ENCODE data around the gene ZNF407. TPM values are rescaled to one million over a fixed set of nuclear protein-coding genes. Genes with fewer than 3 reads are reported as not detected.

The ZNF407 gene
- total RNA-seq, 2 experiments from 2014 or later, result 11.4 TPM

GRCh38 chr18:74589811-74590210 lies 7.9 kb upstream of the ZNF407 start:
- intact Hi-C loops (cut with DNase I, micrococcal nuclease), result no loop called here
- ATAC-seq, result no peak

GRCh38 chr18:74590671-74591070 lies 7.0 kb upstream of the ZNF407 start:
- Mint-ChIP-seq H3K27ac (no peak overlapping the region), H3K27me3 (peaks cover 14% of the 10 kb centered on the region), H3K4me1 (peaks cover 30% of the 10 kb centered on the region), H3K9me3 (ENCODE audit: low read depth) (peaks cover 7% of the 10 kb centered on the region), H3K4me3 (no peak overlapping the region), H3K36me3 (ENCODE audit: low read depth) (peaks cover 29% of the 10 kb centered on the region)
- DNase-seq, result no peak
- CTCF ChIA-PET, result interaction anchor here (1.3 kb wide), 1 partner anchor 39 kb away, joined by 4 read pairs; no protein-coding TSS in a partner anchor
- no peak for ATAC-seq
- POLR2A ChIA-PET, result no interaction called here
- intact Hi-C loops (cut with DNase I, micrococcal nuclease), result no loop called here

More at GRCh38 chr18:74589811-74590210, 7.9 kb upstream of the ZNF407 start:
- no peak for DNase-seq
- POLR2A ChIA-PET, result no interaction called here
- H3K27ac Mint-ChIP-seq, result no peak overlapping the region
- CTCF ChIA-PET, result interaction anchor here (1.2 to 1.3 kb wide), 2 partner anchors 9 to 38 kb away, joined by 3 read pairs; no protein-coding TSS in a partner anchor
- no peak overlapping the region for H3K4me3 Mint-ChIP-seq
- H3K9me3 Mint-ChIP-seq (ENCODE audit: low read depth), result peaks cover 7% of the 10 kb centered on the region
- H3K36me3 Mint-ChIP-seq (ENCODE audit: low read depth), result peaks cover 21% of the 10 kb centered on the region
- H3K4me1 Mint-ChIP-seq, result peaks cover 22% of the 10 kb centered on the region
- peaks cover 19% of the 10 kb centered on the region for H3K27me3 Mint-ChIP-seq

GRCh38 chr18:74595431-74595830 lies 2.2 kb upstream of the ZNF407 start:
- ChIA-PET POLR2A (interaction anchor here (1.3 kb wide), 1 partner anchor 99 kb away, joined by 3 read pairs; the partner anchor contains the start of gene CNDP2), CTCF (interaction anchor here (1.2 to 1.4 kb wide), 3 partner anchors 8 to 99 kb away, joined by 3 read pairs; partner anchors contain the start of gene CNDP2)
- DNase-seq (no peak), ATAC-seq (peak; percentile 12)
- no peaks in the 10 kb centered on the region for H3K27me3 Mint-ChIP-seq
- peaks cover 35% of the 10 kb centered on the region for H3K4me1 Mint-ChIP-seq
- peak overlapping the region; percentile 59 for H3K4me3 Mint-ChIP-seq
- H3K36me3 Mint-ChIP-seq (ENCODE audit: low read depth), result peaks cover 36% of the 10 kb centered on the region
- peak overlapping the region; percentile 82 for H3K27ac Mint-ChIP-seq
- peaks cover 7% of the 10 kb centered on the region for H3K9me3 Mint-ChIP-seq (ENCODE audit: low read depth)
- intact Hi-C loops (cut with DNase I, micrococcal nuclease), result loop anchor here in 1 of 2 experiments (5.0 kb wide), 1 partner anchor 533 kb away; no protein-coding TSS in a partner anchor

- Mint-ChIP-seq H3K4me1 (peaks cover 40% of the 10 kb centered on the region), H3K9me3 (ENCODE audit: low read depth) (peaks cover 7% of the 10 kb centered on the region), H3K27me3 (no peaks in the 10 kb centered on the region), H3K36me3 (ENCODE audit: low read depth) (peaks cover 40% of the 10 kb centered on the region), H3K4me3 (peak overlapping the region; percentile 86), H3K27ac (peak overlapping the region; percentile 99)
- POLR2A ChIA-PET, result no interaction called here
- intact Hi-C loops (cut with DNase I, micrococcal nuclease), result loop anchor here (1.0 to 5.0 kb wide), 8 partner anchors 98 to 1896 kb away; partner anchors contain the start of genes PTGR3 (in 2 of the 2), CNDP2 (in 1 of the 2) and TIMM21 (in 1 of the 2)
- DNase-seq (peak; percentile 81), ATAC-seq (peak; percentile 57)
- CTCF ChIA-PET, result interaction anchor here (1.6 kb wide), 1 partner anchor 26 kb away, joined by 4 read pairs; no protein-coding TSS in a partner anchor
These were observed 522 bp upstream of the ZNF407 start for GRCh38 chr18:74597034-74597661.

GRCh38 chr18:74598350-74599001 lies 806 bp downstream of the ZNF407 start:
- Mint-ChIP-seq H3K36me3 (ENCODE audit: low read depth) (peaks cover 34% of the 10 kb centered on the region), H3K27ac (peak overlapping the region; percentile 99), H3K4me1 (peaks cover 36% of the 10 kb centered on the region), H3K4me3 (peak overlapping the region; percentile 86), H3K9me3 (ENCODE audit: low read depth) (peaks cover 3% of the 10 kb centered on the region), H3K27me3 (no peaks in the 10 kb centered on the region)
- ChIA-PET POLR2A (interaction anchor here (0.6 to 1.5 kb wide), 4 partner anchors 16 to 612 kb away, joined by 3 to 5 read pairs (median 3); partner anchors contain the start of gene TSHZ1), CTCF (interaction anchor here (0.6 to 1.5 kb wide), 7 partner anchors 9 to 242 kb away, joined by 3 to 8 read pairs (median 3); no protein-coding TSS in a partner anchor)
- DNase-seq, result peak; percentile 81
- intact Hi-C loops (cut with DNase I, micrococcal nuclease), result loop anchor here in 1 of 2 experiments (1.0 to 5.0 kb wide), 3 partner anchors 33 to 536 kb away; no protein-coding TSS in a partner anchor
- ATAC-seq, result peak; percentile 28

- no peak for ATAC-seq
- no peak for DNase-seq
- CTCF ChIA-PET, result interaction anchor here (0.7 to 1.3 kb wide), 2 partner anchors 9 to 41 kb away, joined by 3 to 4 read pairs; no protein-coding TSS in a partner anchor
- peaks cover 7% of the 10 kb centered on the region for H3K36me3 Mint-ChIP-seq (ENCODE audit: low read depth)
- H3K4me1 Mint-ChIP-seq, result peaks cover 23% of the 10 kb centered on the region
- no peak overlapping the region for H3K27ac Mint-ChIP-seq
- intact Hi-C loops (cut with DNase I, micrococcal nuclease), result no loop called here
- H3K27me3 Mint-ChIP-seq, result no peaks in the 10 kb centered on the region
- POLR2A ChIA-PET, result interaction anchor here (0.6 kb wide), 1 partner anchor 606 kb away, joined by 3 read pairs; the partner anchor contains the start of gene TSHZ1
- no peak overlapping the region for H3K4me3 Mint-ChIP-seq
- H3K9me3 Mint-ChIP-seq (ENCODE audit: low read depth), result no peaks in the 10 kb centered on the region
These were observed 6.7 kb downstream of the ZNF407 start for GRCh38 chr18:74604361-74604760.

GRCh38 chr18:74604774-74605173 lies 7.1 kb downstream of the ZNF407 start:
- no peaks in the 10 kb centered on the region for H3K9me3 Mint-ChIP-seq (ENCODE audit: low read depth)
- no peak for DNase-seq
- peaks cover 21% of the 10 kb centered on the region for H3K4me1 Mint-ChIP-seq
- ChIA-PET CTCF (no interaction called here), POLR2A (no interaction called here)
- intact Hi-C loops (cut with DNase I, micrococcal nuclease), result no loop called here
- H3K27me3 Mint-ChIP-seq, result no peaks in the 10 kb centered on the region
- no peak for ATAC-seq
- H3K36me3 Mint-ChIP-seq (ENCODE audit: low read depth), result peaks cover 7% of the 10 kb centered on the region
- no peak overlapping the region for H3K4me3 Mint-ChIP-seq
- no peak overlapping the region for H3K27ac Mint-ChIP-seq

GRCh38 chr18:74608681-74609080 lies 11.0 kb downstream of the ZNF407 start:
- Mint-ChIP-seq H3K4me3 (no peak overlapping the region), H3K27me3 (no peaks in the 10 kb centered on the region), H3K27ac (no peak overlapping the region), H3K36me3 (ENCODE audit: low read depth) (no peaks in the 10 kb centered on the region), H3K9me3 (ENCODE audit: low read depth) (no peaks in the 10 kb centered on the region), H3K4me1 (peaks cover 34% of the 10 kb centered on the region)
- CTCF ChIA-PET, result interaction anchor here (2.0 kb wide), 1 partner anchor 10 kb away, joined by 8 read pairs; no protein-coding TSS in a partner anchor
- ATAC-seq, result no peak
- DNase-seq, result no peak
- POLR2A ChIA-PET, result no interaction called here
- intact Hi-C loops (cut with DNase I, micrococcal nuclease), result no loop called here

GRCh38 chr18:74609535-74609934 lies 11.9 kb downstream of the ZNF407 start:
- H3K9me3 Mint-ChIP-seq (ENCODE audit: low read depth), result peaks cover 3% of the 10 kb centered on the region

GRCh38 chr18:74610051-74610615 lies 12.5 kb downstream of the ZNF407 start:
- ATAC-seq (no peak), DNase-seq (no peak)
- CTCF ChIA-PET, result interaction anchor here (1.2 to 2.0 kb wide), 2 partner anchors 11 to 14 kb away, joined by 4 to 8 read pairs; no protein-coding TSS in a partner anchor
- intact Hi-C loops (cut with DNase I, micrococcal nuclease), result no loop called here
- POLR2A ChIA-PET, result no interaction called here
- Mint-ChIP-seq H3K4me1 (peaks cover 34% of the 10 kb centered on the region), H3K27ac (no peak overlapping the region), H3K36me3 (ENCODE audit: low read depth) (peaks cover 1% of the 10 kb centered on the region), H3K27me3 (no peaks in the 10 kb centered on the region), H3K9me3 (ENCODE audit: low read depth) (peaks cover 3% of the 10 kb centered on the region), H3K4me3 (no peak overlapping the region)

More at GRCh38 chr18:74609535-74609934, 11.9 kb downstream of the ZNF407 start:
- ChIA-PET POLR2A (no interaction called here), CTCF (interaction anchor here (1.2 to 2.0 kb wide), 2 partner anchors 11 to 15 kb away, joined by 4 to 8 read pairs; no protein-coding TSS in a partner anchor)
- DNase-seq (no peak), ATAC-seq (peak; percentile 85)
- Mint-ChIP-seq H3K4me3 (no peak overlapping the region), H3K4me1 (peaks cover 34% of the 10 kb centered on the region), H3K27ac (no peak overlapping the region), H3K36me3 (ENCODE audit: low read depth) (peaks cover 1% of the 10 kb centered on the region), H3K27me3 (no peaks in the 10 kb centered on the region)
- intact Hi-C loops (cut with DNase I, micrococcal nuclease), result no loop called here

- H3K36me3 Mint-ChIP-seq (ENCODE audit: low read depth), result peaks cover 1% of the 10 kb centered on the region
- H3K27ac Mint-ChIP-seq, result no peak overlapping the region
- intact Hi-C loops (cut with DNase I, micrococcal nuclease), result no loop called here
- no peaks in the 10 kb centered on the region for H3K27me3 Mint-ChIP-seq
- DNase-seq (no peak), ATAC-seq (no peak)
- CTCF ChIA-PET, result no interaction called here
- H3K4me1 Mint-ChIP-seq, result peaks cover 34% of the 10 kb centered on the region
- H3K9me3 Mint-ChIP-seq (ENCODE audit: low read depth), result peaks cover 3% of the 10 kb centered on the region
- POLR2A ChIA-PET, result no interaction called here
- no peak overlapping the region for H3K4me3 Mint-ChIP-seq
These were observed 13.2 kb downstream of the ZNF407 start for GRCh38 chr18:74610860-74611259.
